Measurements from ENCODE around the gene NAA60.

NAA60 gene

GRCh38 chr16:3536271-3536731 is 92.8 kb downstream of the NAA60 start:
- Histone ChIP-seq H3K4me1 (ENCODE audit: control insufficient read depth in 5 of 5, insufficient read depth in 5 of 5, low read length in 5 of 5) (peaks cover 0 to 14% (median 2%) of the 10 kb centered on the region in 5 donors), H3K4me3 (ENCODE audit: low read depth in 1 of 5, low read length in 5 of 5) (no peak overlapping the region), H3K9me3 (ENCODE audit: control insufficient read depth in 5 of 5, low read length in 5 of 5) (no peaks in the 10 kb centered on the region), H3K9ac (ENCODE audit: low read length in 5 of 5) (peak overlapping the region in 1 of 5 donors; percentile 50), H3K36me3 (ENCODE audit: control insufficient read depth in 5 of 5, insufficient read depth in 5 of 5, low read length in 5 of 5) (peaks cover 0 to 67% (median 59%) of the 10 kb centered on the region in 5 donors), H3K27ac (ENCODE audit: low read depth, low read length) (no peak overlapping the region), H3K27me3 (ENCODE audit: control insufficient read depth in 5 of 5, insufficient read depth in 4 of 5, low read length in 5 of 5) (no peaks in the 10 kb centered on the region)

Measured in subcutaneous abdominal adipose tissue (tissue), 5 donors.